ENCODE data around the gene RDH14. TPM values are rescaled to one million over a fixed set of nuclear protein-coding genes. Genes with fewer than 3 reads are reported as not detected.

RDH14 gene
- total and polyA plus RNA-seq, 2 of the 4 experiments (the other 2 are of a cell fraction): 11.9 to 12.2 TPM

DNA sequence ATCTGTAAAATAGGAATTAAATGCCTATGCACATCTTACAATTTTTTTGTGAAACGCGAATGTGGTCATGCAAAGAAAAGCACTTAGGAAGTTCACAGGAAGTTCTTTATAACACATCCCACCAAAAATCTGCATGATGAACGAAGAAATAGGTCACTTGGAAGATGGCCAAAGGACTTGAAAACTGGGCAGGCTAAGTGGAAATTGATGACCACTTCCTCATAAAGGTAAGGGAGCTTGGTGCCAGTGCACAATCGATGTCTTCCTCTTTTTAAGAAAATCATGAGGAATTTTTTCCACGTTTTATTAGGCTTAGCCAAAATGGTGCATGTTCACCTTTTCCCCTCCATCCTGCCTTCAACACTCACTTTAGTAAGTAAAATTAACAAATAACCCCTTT, 37.2 kb upstream of the RDH14 start:
- Histone ChIP-seq H2BK5ac (ENCODE audit: low read depth, low read length, poor library complexity, severe bottlenecking) (no peak overlapping the region), H3K23ac (ENCODE audit: low read depth, low read length) (no peak overlapping the region), H2AK5ac (ENCODE audit: low read depth, low read length) (no peak overlapping the region), H2AK9ac (replicated peaks; ENCODE audit: low read depth, low read length, poor library complexity) (no peak overlapping the region), H3K14ac (replicated peaks; ENCODE audit: low read depth, low read length) (no peak overlapping the region), H2BK20ac (ENCODE audit: low read depth, low read length) (no peak overlapping the region), H2BK15ac (ENCODE audit: low read depth, low read length) (no peak overlapping the region), H3K18ac (ENCODE audit: low read depth, low read length) (no peak overlapping the region), H3K27ac (ENCODE audit: insufficient read depth, low read length) (no peak overlapping the region), H3K9ac (ENCODE audit: low read depth, low read length) (no peak overlapping the region), H4K91ac (ENCODE audit: insufficient read depth, low read depth, low read length) (no peak overlapping the region), H2AFZ (replicated peaks; ENCODE audit: low read length, poor library complexity) (no peak overlapping the region), H3K56ac (ENCODE audit: extremely low read depth, insufficient read depth, low read length) (no peak overlapping the region), H4K5ac (ENCODE audit: low read depth, low read length) (no peak overlapping the region), H3K4me1 (ENCODE audit: control insufficient read depth, insufficient read depth, low read length) (peaks cover 7% of the 10 kb centered on the region; the same call in 1 of the 2 replicates), H3K79me1 (ENCODE audit: low read depth in 1 of 2, low read length in 2 of 2) (no peaks in the 10 kb centered on the region), H3K4ac (ENCODE audit: low read depth, low read length) (no peak overlapping the region), H3K4me2 (ENCODE audit: low read depth, low read length) (no peak overlapping the region), H4K8ac (ENCODE audit: low read depth in 2 of 2, low read length in 2 of 2) (no peak overlapping the region), H3K4me3 (ENCODE audit: insufficient read depth, low read depth, low read length) (no peak overlapping the region), H2BK120ac (ENCODE audit: low read depth, low read length) (no peak overlapping the region), H3K36me3 (ENCODE audit: control insufficient read depth, insufficient read depth, low read length) (no peaks in the 10 kb centered on the region), H3K9me3 (ENCODE audit: control insufficient read depth, insufficient read depth, low read length) (no peaks in the 10 kb centered on the region), H3K9me1 (ENCODE audit: insufficient read depth, low read length) (no peaks in the 10 kb centered on the region), H4K20me1 (ENCODE audit: insufficient read depth, low read length) (no peaks in the 10 kb centered on the region), H3K27me3 (ENCODE audit: control insufficient read depth, insufficient read depth, low read length) (no peaks in the 10 kb centered on the region)
- WGBS, 2 experiments (ENCODE audit: extremely low coverage in 2 of 2, insufficient read length in 1 of 2): no CpG with 5 or more reads among the region's 5 CpGs
- dilution Hi-C loops (cut with HindIII; ENCODE audit: low sequenced_read_pairs, unreplicated experiment): no loop called here
- DNase-seq: no peak
- in situ Hi-C loops (cut with MboI; ENCODE audit: low sequenced_read_pairs): no loop called here
- TF ChIP-seq RCOR1 (IDR thresholded peaks at IDR 0.05; ENCODE audit: insufficient replicate concordance, low read length) (no peak), MXI1 (IDR thresholded peaks at IDR 0.05; ENCODE audit: borderline replicate concordance, low read depth, low read length) (no peak), SMC3 (IDR thresholded peaks at IDR 0.05; ENCODE audit: low read depth, low read length) (no peak), MAZ (IDR thresholded peaks at IDR 0.05; ENCODE audit: borderline replicate concordance, low read depth, low read length) (no peak), CEBPB (IDR thresholded peaks at IDR 0.05; ENCODE audit: low read depth, low read length) (no peak), POLR2A (IDR thresholded peaks at IDR 0.05; ENCODE audit: low read depth, low read length) (no peak), FOS (IDR thresholded peaks at IDR 0.05; ENCODE audit: low read depth, low read length) (no peak), RAD21 (IDR thresholded peaks at IDR 0.05; ENCODE audit: low read length) (no peak), BHLHE40 (IDR thresholded peaks at IDR 0.05; ENCODE audit: low read depth, low read length) (no peak), MAFK (IDR thresholded peaks at IDR 0.05; ENCODE audit: low read depth, low read length) (no peak), CHD1 (IDR thresholded peaks at IDR 0.05; ENCODE audit: low read depth, low read length) (no peak)
- TF ChIP-seq, protein P1, sequence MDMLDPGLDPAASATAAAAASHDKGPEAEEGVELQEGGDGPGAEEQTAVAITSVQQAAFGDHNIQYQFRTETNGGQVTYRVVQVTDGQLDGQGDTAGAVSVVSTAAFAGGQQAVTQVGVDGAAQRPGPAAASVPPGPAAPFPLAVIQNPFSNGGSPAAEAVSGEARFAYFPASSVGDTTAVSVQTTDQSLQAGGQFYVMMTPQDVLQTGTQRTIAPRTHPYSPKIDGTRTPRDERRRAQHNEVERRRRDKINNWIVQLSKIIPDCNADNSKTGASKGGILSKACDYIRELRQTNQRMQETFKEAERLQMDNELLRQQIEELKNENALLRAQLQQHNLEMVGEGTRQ (IDR thresholded peaks at IDR 0.05; ENCODE audit: low read depth, low read length): no peak
- TF ChIP-seq, protein P2, sequence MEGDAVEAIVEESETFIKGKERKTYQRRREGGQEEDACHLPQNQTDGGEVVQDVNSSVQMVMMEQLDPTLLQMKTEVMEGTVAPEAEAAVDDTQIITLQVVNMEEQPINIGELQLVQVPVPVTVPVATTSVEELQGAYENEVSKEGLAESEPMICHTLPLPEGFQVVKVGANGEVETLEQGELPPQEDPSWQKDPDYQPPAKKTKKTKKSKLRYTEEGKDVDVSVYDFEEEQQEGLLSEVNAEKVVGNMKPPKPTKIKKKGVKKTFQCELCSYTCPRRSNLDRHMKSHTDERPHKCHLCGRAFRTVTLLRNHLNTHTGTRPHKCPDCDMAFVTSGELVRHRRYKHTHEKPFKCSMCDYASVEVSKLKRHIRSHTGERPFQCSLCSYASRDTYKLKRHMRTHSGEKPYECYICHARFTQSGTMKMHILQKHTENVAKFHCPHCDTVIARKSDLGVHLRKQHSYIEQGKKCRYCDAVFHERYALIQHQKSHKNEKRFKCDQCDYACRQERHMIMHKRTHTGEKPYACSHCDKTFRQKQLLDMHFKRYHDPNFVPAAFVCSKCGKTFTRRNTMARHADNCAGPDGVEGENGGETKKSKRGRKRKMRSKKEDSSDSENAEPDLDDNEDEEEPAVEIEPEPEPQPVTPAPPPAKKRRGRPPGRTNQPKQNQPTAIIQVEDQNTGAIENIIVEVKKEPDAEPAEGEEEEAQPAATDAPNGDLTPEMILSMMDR (conservative IDR thresholded peaks at IDR 0.05; ENCODE audit: low read depth, low read length): no peak
- TF ChIP-seq, protein P3, sequence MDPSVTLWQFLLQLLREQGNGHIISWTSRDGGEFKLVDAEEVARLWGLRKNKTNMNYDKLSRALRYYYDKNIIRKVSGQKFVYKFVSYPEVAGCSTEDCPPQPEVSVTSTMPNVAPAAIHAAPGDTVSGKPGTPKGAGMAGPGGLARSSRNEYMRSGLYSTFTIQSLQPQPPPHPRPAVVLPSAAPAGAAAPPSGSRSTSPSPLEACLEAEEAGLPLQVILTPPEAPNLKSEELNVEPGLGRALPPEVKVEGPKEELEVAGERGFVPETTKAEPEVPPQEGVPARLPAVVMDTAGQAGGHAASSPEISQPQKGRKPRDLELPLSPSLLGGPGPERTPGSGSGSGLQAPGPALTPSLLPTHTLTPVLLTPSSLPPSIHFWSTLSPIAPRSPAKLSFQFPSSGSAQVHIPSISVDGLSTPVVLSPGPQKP (IDR thresholded peaks at IDR 0.05; ENCODE audit: borderline replicate concordance, low read depth, low read length): no peak
- no peak for ATAC-seq (ENCODE audit: low read depth)
- intact Hi-C loops (cut with micrococcal nuclease): no loop called here
- ChIA-PET CTCF (no interaction called here), POLR2A (ENCODE audit: unreplicated experiment) (no interaction called here)
- BruUV-seq (replicated peaks): no TSS peak

Measured in IMR-90 (cell line).